Endothelial cell of umbilical vein (primary cell): Measurements from ENCODE around the gene IGSF9. TPM values are rescaled to one million over a fixed set of nuclear protein-coding genes. Genes with fewer than 3 reads are reported as not detected.

Source experiments
- BruUV-seq: library from RNA; stranded (reverse); fragments of 400-500 nt; replicated peaks from 2 replicates; lab custom pipeline; 2021; lab: Mats Ljungman, UMichigan
- CTCF ChIA-PET: fragments of 300-600, 350-600 bp; sonication (Branson Sonifier 250); formaldehyde crosslinking; loops from one replicate; lab custom pipeline; 2021; ENCODE audit warnings: antibody characterized with exemption, inconsistent platforms; lab: Charles Lee
- POLR2A ChIA-PET: fragments of 300-600, 350-600 bp; sonication (Branson Sonifier 250); formaldehyde crosslinking; loops from one replicate; lab custom pipeline; 2021; ENCODE audit warnings: antibody characterized with exemption, inconsistent platforms; lab: Charles Lee
- DNase-seq: peaks from one replicate; pipeline ENCODE4 v3.0.0-alpha.2; 2011; ENCODE audit warnings: low read depth, low spot score
- FAIRE-seq: peaks from 2 replicates; lab custom pipeline; 2011; peaks lifted over from hg19 to GRCh38; lab: Jason Lieb, UNC
- H2AFZ ChIP-seq: 2 replicates; pipeline ENCODE4 v1.6.0; 2012; ENCODE audit warnings: low read depth, low read length, control low read depth, inconsistent platforms
- H3K27ac ChIP-seq: 2 replicates; pipeline ENCODE4 v1.5.1; 2011; ENCODE audit warnings: low read depth, mild to moderate bottlenecking, control low read depth, low read length, moderate library complexity; ENCODE audit not compliant: insufficient read depth
- H3K27me3 ChIP-seq, 2 experiments: 2 replicates each; pipeline versions ENCODE4 v1.6.0 to v1.6.1; 2011; ENCODE audit warnings: low read length in 2 of 2, mixed read lengths in 1 of 2; ENCODE audit not compliant: control insufficient read depth in 2 of 2, insufficient read depth in 2 of 2
- H3K36me3 ChIP-seq, 2 experiments: 2 replicates in 1 of 2; 3 replicates in 1 of 2; pipeline ENCODE4 v1.5.1; 2011; ENCODE audit warnings: low read length in 2 of 2, mild to moderate bottlenecking in 1 of 2, moderate library complexity in 1 of 2; ENCODE audit not compliant: control insufficient read depth in 2 of 2, insufficient read depth in 2 of 2; ENCODE audit errors: extremely low read depth in 1 of 2
- H3K4me1 ChIP-seq: 3 replicates; pipeline ENCODE4 v1.5.1; 2011; ENCODE audit warnings: mild to moderate bottlenecking, low read length; ENCODE audit not compliant: control insufficient read depth, insufficient read depth; ENCODE audit errors: extremely low read depth
- H3K4me2 ChIP-seq: 2 replicates; pipeline ENCODE4 v1.6.1; 2011; ENCODE audit warnings: low read length, control low read depth, mixed read lengths; ENCODE audit not compliant: insufficient read depth
- H3K4me3 ChIP-seq, 3 experiments: fragments of 200-600 bp in 1 of 3; sonication (generic), shearing (Covaris generic) in 1 of 3; replicated peaks in 1 of 3; 2 replicates each; pipeline ENCODE4 v1.5.1; 2011 to 2016; ENCODE audit warnings: control low read depth in 3 of 3, low read length in 3 of 3, mild to moderate bottlenecking in 2 of 3, inconsistent platforms in 1 of 3, low read depth in 1 of 3, moderate library complexity in 1 of 3; ENCODE audit not compliant: insufficient read depth in 1 of 3
- H3K79me2 ChIP-seq: 2 replicates; pipeline ENCODE4 v1.6.0; 2012; ENCODE audit warnings: low read length, inconsistent platforms; ENCODE audit not compliant: control insufficient read depth, insufficient read depth
- H3K9ac ChIP-seq: replicated peaks from 2 replicates; pipeline ENCODE3; 2011; ENCODE audit warnings: low read length, control low read depth; ENCODE audit not compliant: insufficient read depth; ENCODE audit errors: extremely low read depth
- H3K9me1 ChIP-seq: replicated peaks from 3 replicates; pipeline ENCODE4 v1.6.0; 2011; ENCODE audit warnings: mild to moderate bottlenecking, low read length; ENCODE audit not compliant: control insufficient read depth, insufficient read depth; ENCODE audit errors: extremely low read depth
- H3K9me3 ChIP-seq: replicated peaks from 2 replicates; pipeline ENCODE4 v1.5.1; 2012; ENCODE audit warnings: low read length, inconsistent platforms; ENCODE audit not compliant: control insufficient read depth, insufficient read depth
- H4K20me1 ChIP-seq: replicated peaks from 2 replicates; pipeline ENCODE3; 2011; ENCODE audit warnings: mild to moderate bottlenecking, low read length; ENCODE audit not compliant: control insufficient read depth, insufficient read depth; ENCODE audit errors: extremely low read depth
- EZH2 ChIP-seq: IDR thresholded peaks from 2 replicates; pipeline ENCODE4 v1.6.1; 2012; ENCODE audit warnings: borderline replicate concordance, low read depth, mild to moderate bottlenecking, moderate library complexity, low read length, inconsistent platforms; ENCODE audit not compliant: severe bottlenecking
- FOS ChIP-seq: IDR thresholded peaks from 2 replicates; pipeline ENCODE4 v1.6.1; 2011; ENCODE audit warnings: mild to moderate bottlenecking, low read length, moderate library complexity, borderline replicate concordance; ENCODE audit not compliant: insufficient read depth
- GATA2 ChIP-seq: IDR thresholded peaks from 2 replicates; pipeline ENCODE4 v1.7.0; 2011; ENCODE audit warnings: low read depth, mild to moderate bottlenecking, moderate library complexity, mixed read lengths, low read length; ENCODE audit not compliant: insufficient read length, insufficient read depth
- JUN ChIP-seq: IDR thresholded peaks from 2 replicates; pipeline ENCODE4 v1.6.1; 2011; ENCODE audit warnings: borderline replicate concordance, low read depth; ENCODE audit not compliant: insufficient read length, insufficient read depth
- MYC ChIP-seq: IDR thresholded peaks from one replicate; pipeline ENCODE4 v1.6.1; 2011; ENCODE audit warnings: mild to moderate bottlenecking, low read depth, low read length
- POLR2A ChIP-seq: IDR thresholded peaks from 2 replicates; pipeline ENCODE4 v1.6.1; 2012; ENCODE audit warnings: low read depth, mild to moderate bottlenecking, control low read depth, low read length
- POLR2AphosphoS5 ChIP-seq: IDR thresholded peaks from 2 replicates; pipeline ENCODE4 v1.6.1; 2012; ENCODE audit warnings: low read depth, mild to moderate bottlenecking, control low read depth, low read length, moderate library complexity; ENCODE audit not compliant: insufficient read depth
- dilution Hi-C: fragments of 300-500 bp; cut with MboI; formaldehyde crosslinking; loops from one replicate; pipeline ENCODE4 v1.15.0; 2019; ENCODE audit warnings: low sequenced_read_pairs; ENCODE audit not compliant: extremely low pct_ligation_motif_present
- intact Hi-C: fragments of 100-400 bp; cut with micrococcal nuclease; formaldehyde crosslinking; loops from one replicate; pipeline ENCODE4 v1.10.0; 2022
- polyA plus RNA-seq, 4 experiments: library from polyadenylated mRNA; depleted of rRNA in 3 of 4; stranded (reverse) in 3 of 4; unstranded in 1 of 4; fragments of >200 nt; gene quantifications; 2 replicates each; pipeline versions ENCODE4 v1.2.1 to v1.2.3, GENCODE V29; 2011 to 2012; ENCODE audit warnings: missing spikeins in 1 of 4
- total RNA-seq: library from RNA; stranded (reverse); gene quantifications from 2 replicates; pipeline ENCODE4 v1.2.3, GENCODE V29; 2021
- TF ChIP-seq, protein P1 (sequence below): IDR thresholded peaks from 2 replicates; pipeline ENCODE4 v1.6.1; 2011; ENCODE audit not compliant: insufficient read depth, insufficient read length
- TF ChIP-seq, protein P2 (sequence below), 2 donors: IDR thresholded peaks; 1 replicate in 1 of 2; 2 replicates in 1 of 2; pipeline ENCODE4 v1.5.1; 2011; ENCODE audit warnings: low read length in 2 of 2, mild to moderate bottlenecking in 2 of 2, moderate library complexity in 2 of 2, control low read depth in 1 of 2, inconsistent platforms in 1 of 2, low read depth in 1 of 2; ENCODE audit not compliant: insufficient read depth in 1 of 2; ENCODE audit errors: extremely low read depth in 1 of 2

IGSF9 gene
- total and polyA plus RNA-seq, 2 donors (not counting 3 experiments of a cell fraction or from before 2014, with no cell fraction given), result 0.15 TPM

DNA sequence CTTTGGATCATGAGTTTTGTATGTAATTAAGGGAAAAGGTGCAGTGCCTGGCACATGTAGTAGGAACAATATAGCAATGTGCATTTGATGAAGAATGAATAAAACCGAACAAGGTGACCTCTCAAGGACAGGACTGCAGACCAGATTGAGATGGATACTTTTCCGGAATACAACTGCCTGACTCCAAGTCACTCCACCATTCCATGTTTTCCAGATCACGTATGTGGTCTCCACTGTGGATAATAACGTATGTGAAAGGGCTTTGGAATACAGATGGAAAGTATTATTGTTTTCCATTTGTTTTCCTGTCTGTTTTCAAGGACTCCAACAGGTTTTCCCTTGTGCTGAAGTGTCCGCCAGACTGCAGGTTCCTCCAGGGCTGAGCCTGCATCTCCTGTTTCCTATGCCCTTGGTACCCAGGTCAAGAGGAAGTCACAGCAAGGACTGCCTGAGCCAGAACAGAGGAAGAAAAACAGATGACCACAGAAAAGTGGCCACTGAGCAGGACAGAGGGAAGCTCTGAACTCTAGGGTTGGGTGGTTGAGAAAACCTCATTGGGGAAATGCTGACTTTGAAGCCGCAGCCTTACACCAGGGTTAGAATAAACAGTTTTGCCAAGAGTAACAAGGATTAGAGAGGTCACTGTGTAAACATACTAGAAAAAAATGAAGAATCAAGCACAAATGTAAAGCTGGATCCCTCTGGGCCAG is 49.4 kb downstream of the IGSF9 start:
- intact Hi-C loops, result no loop called here
- H3K36me3 ChIP-seq, result no peaks in the 10 kb centered on the region
- dilution Hi-C loops, result no loop called here

More for the DNA sequence above, 49.4 kb downstream of the IGSF9 start:
- no peak overlapping the region for H2AFZ ChIP-seq
- POLR2A ChIA-PET, result no interaction called here
- no peak overlapping the region for H3K9ac ChIP-seq
- no peaks in the 10 kb centered on the region for H3K9me1 ChIP-seq
- FAIRE-seq, result no peak
- no peaks in the 10 kb centered on the region for H3K9me3 ChIP-seq
- no peaks in the 10 kb centered on the region for H3K27me3 ChIP-seq
- BruUV-seq, result no TSS peak
- H3K27ac ChIP-seq, result no peak overlapping the region
- peaks cover 4% of the 10 kb centered on the region for H3K4me1 ChIP-seq
- H3K4me3 ChIP-seq, result no peak overlapping the region
- no peak for DNase-seq
- H3K79me2 ChIP-seq, result no peaks in the 10 kb centered on the region
- no peak overlapping the region for H3K4me2 ChIP-seq
- TF ChIP-seq, protein P1, sequence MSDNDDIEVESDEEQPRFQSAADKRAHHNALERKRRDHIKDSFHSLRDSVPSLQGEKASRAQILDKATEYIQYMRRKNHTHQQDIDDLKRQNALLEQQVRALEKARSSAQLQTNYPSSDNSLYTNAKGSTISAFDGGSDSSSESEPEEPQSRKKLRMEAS, result no peak
- TF ChIP-seq JUN (no peak), MYC (no peak), EZH2 (no peak), GATA2 (no peak), FOS (no peak), POLR2A (no peak), POLR2AphosphoS5 (no peak)
- TF ChIP-seq, protein P2, sequence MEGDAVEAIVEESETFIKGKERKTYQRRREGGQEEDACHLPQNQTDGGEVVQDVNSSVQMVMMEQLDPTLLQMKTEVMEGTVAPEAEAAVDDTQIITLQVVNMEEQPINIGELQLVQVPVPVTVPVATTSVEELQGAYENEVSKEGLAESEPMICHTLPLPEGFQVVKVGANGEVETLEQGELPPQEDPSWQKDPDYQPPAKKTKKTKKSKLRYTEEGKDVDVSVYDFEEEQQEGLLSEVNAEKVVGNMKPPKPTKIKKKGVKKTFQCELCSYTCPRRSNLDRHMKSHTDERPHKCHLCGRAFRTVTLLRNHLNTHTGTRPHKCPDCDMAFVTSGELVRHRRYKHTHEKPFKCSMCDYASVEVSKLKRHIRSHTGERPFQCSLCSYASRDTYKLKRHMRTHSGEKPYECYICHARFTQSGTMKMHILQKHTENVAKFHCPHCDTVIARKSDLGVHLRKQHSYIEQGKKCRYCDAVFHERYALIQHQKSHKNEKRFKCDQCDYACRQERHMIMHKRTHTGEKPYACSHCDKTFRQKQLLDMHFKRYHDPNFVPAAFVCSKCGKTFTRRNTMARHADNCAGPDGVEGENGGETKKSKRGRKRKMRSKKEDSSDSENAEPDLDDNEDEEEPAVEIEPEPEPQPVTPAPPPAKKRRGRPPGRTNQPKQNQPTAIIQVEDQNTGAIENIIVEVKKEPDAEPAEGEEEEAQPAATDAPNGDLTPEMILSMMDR (IDR thresholded peaks at IDR 0.05; ENCODE audit: extremely low read depth in 1 of 2, insufficient read depth in 1 of 2, low read depth in 1 of 2, low read length in 2 of 2), result no peak
- CTCF ChIA-PET, result interaction anchor here (1.0 to 9.2 kb wide), 7 partner anchors 96 to 764 kb away, joined by 3 to 623 read pairs (median 6); partner anchors contain the start of gene FCRL6
- H4K20me1 ChIP-seq, result no peaks in the 10 kb centered on the region
